ENCODE results near the gene BRCA2. TPM values are rescaled to one million over a fixed set of nuclear protein-coding genes. Genes with fewer than 3 reads are reported as not detected.

Gene BRCA2
- total RNA-seq, 1 experiment from 2014 or later, result 21.6 TPM

- peaks cover 7% of the 10 kb centered on the region for H3K36me3 Mint-ChIP-seq
- H3K4me1 Mint-ChIP-seq, result no peaks in the 10 kb centered on the region
- H3K27me3 Mint-ChIP-seq (ENCODE audit: low read depth), result no peaks in the 10 kb centered on the region
- H3K27ac Mint-ChIP-seq, result no peak overlapping the region
- H3K4me3 Mint-ChIP-seq, result no peak overlapping the region
- ATAC-seq (no peak), DNase-seq (ENCODE audit: low spot score) (no peak)
- ChIA-PET CTCF (no interaction called here), POLR2A (no interaction called here)
- H3K9me3 Mint-ChIP-seq, result peaks cover 3% of the 10 kb centered on the region; the same call in 1 of the 2 replicates
- TF ChIP-seq KAT7 (CRISPR knock-in tag; IDR thresholded peaks at IDR 0.05; ENCODE audit: borderline replicate concordance) (no peak), ZNF317 (CRISPR knock-in tag; IDR thresholded peaks at IDR 0.05; ENCODE audit: borderline replicate concordance, low read depth) (no peak), ZNF532 (CRISPR knock-in tag; IDR thresholded peaks at IDR 0.05; ENCODE audit: borderline replicate concordance) (no peak), NR2C2 (CRISPR knock-in tag; IDR thresholded peaks at IDR 0.05) (no peak), RELA (CRISPR knock-in tag; IDR thresholded peaks at IDR 0.05; ENCODE audit: borderline replicate concordance) (no peak), ARID4B (CRISPR knock-in tag; IDR thresholded peaks at IDR 0.05; ENCODE audit: borderline replicate concordance) (no peak), ZNF423 (CRISPR knock-in tag; IDR thresholded peaks at IDR 0.05) (no peak), E2F4 (CRISPR knock-in tag; IDR thresholded peaks at IDR 0.05; ENCODE audit: borderline replicate concordance, low read depth) (no peak), TEAD4 (CRISPR knock-in tag; IDR thresholded peaks at IDR 0.05) (no peak), IRF1 (CRISPR knock-in tag; IDR thresholded peaks at IDR 0.05) (no peak)
These were observed 123.6 kb downstream of the BRCA2 start for GRCh38 chr13:32438871-32439270.

GRCh38 chr13:32443111-32443510, 127.8 kb downstream of the BRCA2 start:
- Mint-ChIP-seq H3K27me3 (ENCODE audit: low read depth) (no peaks in the 10 kb centered on the region), H3K4me3 (no peak overlapping the region), H3K4me1 (no peaks in the 10 kb centered on the region), H3K27ac (no peak overlapping the region), H3K36me3 (peaks cover 3% of the 10 kb centered on the region; the same call in 1 of the 2 replicates), H3K9me3 (peaks cover 3% of the 10 kb centered on the region; the same call in 1 of the 2 replicates)
- ChIA-PET POLR2A (no interaction called here), CTCF (no interaction called here)
- TF ChIP-seq ZSCAN18 (CRISPR knock-in tag; IDR thresholded peaks at IDR 0.05), result no peak
- no peak for TF ChIP-seq FOXJ3 (CRISPR knock-in tag; IDR thresholded peaks at IDR 0.05; ENCODE audit: borderline replicate concordance)
- TF ChIP-seq ZNF138 (CRISPR knock-in tag; conservative IDR thresholded peaks at IDR 0.05), result no peak
- DNase-seq (ENCODE audit: low spot score) (no peak), ATAC-seq (no peak)

All from WTC11 (cell line).